Measurements from ENCODE around the gene RETREG1.

- no peak for TF ChIP-seq SP1 (IDR thresholded peaks at IDR 0.05)
- no peak for TF ChIP-seq NFRKB (IDR thresholded peaks at IDR 0.05)
- TF ChIP-seq FOXM1 (IDR thresholded peaks at IDR 0.05; ENCODE audit: borderline replicate concordance): no peak
- no peak for TF ChIP-seq ELF4 (IDR thresholded peaks at IDR 0.05)
- TF ChIP-seq ZNF384 (IDR thresholded peaks at IDR 0.05): no peak
- TF ChIP-seq BHLHE40 (IDR thresholded peaks at IDR 0.05; ENCODE audit: borderline replicate concordance): no peak
- TF ChIP-seq FOXA1 (IDR thresholded peaks at IDR 0.05): no peak
- TF ChIP-seq CTBP1 (IDR thresholded peaks at IDR 0.05; ENCODE audit: borderline replicate concordance): no peak
- TF ChIP-seq TARDBP (IDR thresholded peaks at IDR 0.05): no peak
- TF ChIP-seq SUZ12 (IDR thresholded peaks at IDR 0.05): no peak
- no peak for TF ChIP-seq LEF1 (IDR thresholded peaks at IDR 0.05; ENCODE audit: borderline replicate concordance)
- TF ChIP-seq PKNOX1 (IDR thresholded peaks at IDR 0.05): no peak
- no peak for TF ChIP-seq ARNT (IDR thresholded peaks at IDR 0.05)
- TF ChIP-seq L3MBTL2 (conservative IDR thresholded peaks at IDR 0.05): no peak
Measured at GRCh38 chr5:16485656-16486055, 131.1 kb downstream of the RETREG1 start.

Data from HEK293T (cell line).